GM18909 (cell line): Measurements from ENCODE around the gene FAM170B.

Experiments used
- ATAC-seq: cut with Tn5 transposase; IDR thresholded peaks from one replicate; pipeline ENCODE4 v1.9.1; 2021; ENCODE audit warnings: mild to moderate bottlenecking; ENCODE audit not compliant: unreplicated experiment, poor library complexity

FAM170B gene

GRCh38 chr10:49153971-49154370 is 20.1 kb upstream of the FAM170B start:
- no peak for ATAC-seq

- ATAC-seq = no peak
Observed at GRCh38 chr10:49153115-49153514, 19.3 kb upstream of the FAM170B start.

GRCh38 chr10:49152663-49153062 is 18.8 kb upstream of the FAM170B start:
- no peak for ATAC-seq

- no peak for ATAC-seq
Observed at GRCh38 chr10:49152037-49152436, 18.2 kb upstream of the FAM170B start.

GRCh38 chr10:49151481-49151880 is 17.7 kb upstream of the FAM170B start:
- ATAC-seq = no peak

GRCh38 chr10:49151025-49151445 is 17.2 kb upstream of the FAM170B start:
- no peak for ATAC-seq

- no peak for ATAC-seq
Observed at GRCh38 chr10:49150426-49150825, 16.6 kb upstream of the FAM170B start.

- ATAC-seq = no peak
Observed at GRCh38 chr10:49149881-49150280, 16.1 kb upstream of the FAM170B start.

GRCh38 chr10:49144058-49144720 is 10.4 kb upstream of the FAM170B start:
- ATAC-seq = no peak

- no peak for ATAC-seq
Observed at GRCh38 chr10:49143249-49143648, 9.4 kb upstream of the FAM170B start.

- peak; percentile 86 for ATAC-seq
Observed at GRCh38 chr10:49141541-49142332, 7.9 kb upstream of the FAM170B start.

GRCh38 chr10:49140304-49141177 is 6.7 kb upstream of the FAM170B start:
- ATAC-seq = no peak

- ATAC-seq = no peak
Observed at GRCh38 chr10:49139846-49140195, 6.0 kb upstream of the FAM170B start.

- ATAC-seq = no peak
Observed at GRCh38 chr10:49139028-49139845, 5.4 kb upstream of the FAM170B start.

GRCh38 chr10:49138361-49138891 is 4.6 kb upstream of the FAM170B start:
- ATAC-seq = no peak

- no peak for ATAC-seq
Observed at GRCh38 chr10:49136525-49136924, 2.7 kb upstream of the FAM170B start.

- ATAC-seq = peak; percentile 60
Observed at GRCh38 chr10:49135575-49136313, 1.9 kb upstream of the FAM170B start.

GRCh38 chr10:49134327-49134726 is 506 bp upstream of the FAM170B start:
- ATAC-seq = no peak

- ATAC-seq = no peak
Observed at GRCh38 chr10:49132362-49132737, 1.5 kb downstream of the FAM170B start.
